Stomach (tissue), 9 donors: Measurements from ENCODE around the gene PTGS1. TPM values are rescaled to one million over a fixed set of nuclear protein-coding genes. Genes with fewer than 3 reads are reported as not detected.

Experiments
- DNase-seq, 2 donors: peaks; one replicate each; pipeline versions ENCODE4 v3.0.0 to v3.0.0-alpha.2; 2013 to 2019
- H3K27ac ChIP-seq, 5 donors: fragments of 200-600 bp in 4 of 5; sonication (generic) in 4 of 5; one replicate each; pipeline ENCODE4 v1.5.1; 2013 to 2019; ENCODE audit warnings: mild to moderate bottlenecking in 1 of 5, moderate library complexity in 1 of 5
- H3K27me3 ChIP-seq, 3 donors: fragments of 200-600 bp; sonication (generic); one replicate each; pipeline ENCODE4 v1.5.1; 2017 to 2019; ENCODE audit warnings: mixed run types in 1 of 3
- H3K36me3 ChIP-seq, 4 donors: fragments of 200-600 bp; sonication (generic); 1 replicate in 3 of 4; 2 replicates in 1 of 4; pipeline ENCODE4 v1.5.1; 2016 to 2019
- H3K4me1 ChIP-seq, 4 donors: fragments of 200-600 bp; sonication (generic); one replicate each; pipeline ENCODE4 v1.5.1; 2016 to 2019
- H3K4me3 ChIP-seq, 4 donors: fragments of 200-600 bp; sonication (generic) in 3 of 4; one replicate each; pipeline ENCODE4 v1.5.1; 2016 to 2019; ENCODE audit warnings: mild to moderate bottlenecking in 1 of 4
- H3K9me3 ChIP-seq, 4 donors: fragments of 200-600 bp; sonication (generic); one replicate each; pipeline ENCODE4 v1.5.1; 2016 to 2019
- CTCF ChIP-seq, 7 experiments: fragments of 450-650 bp in 4 of 7; fragments of 200-600 bp in 3 of 7; sonication (generic) in 3 of 7; IDR thresholded peaks; one replicate each; pipeline ENCODE4 v1.5.1; 2016 to 2019; ENCODE audit warnings: antibody characterized with exemption in 7 of 7, control low read depth in 2 of 7, mild to moderate bottlenecking in 1 of 7
- EP300 ChIP-seq: sonication (generic); formaldehyde crosslinking; IDR thresholded peaks from one replicate; pipeline ENCODE4 v1.6.1; 2017; ENCODE audit warnings: antibody characterized with exemption
- POLR2A ChIP-seq, 4 donors: fragments of 450-650 bp; IDR thresholded peaks; one replicate each; pipeline ENCODE4 v1.6.1; 2016; ENCODE audit warnings: antibody characterized with exemption in 4 of 4, control low read depth in 2 of 4, mild to moderate bottlenecking in 1 of 4, moderate library complexity in 1 of 4
- POLR2AphosphoS5 ChIP-seq, 3 donors: sonication (generic); formaldehyde crosslinking; IDR thresholded peaks; one replicate each; pipeline ENCODE4 v1.6.1; 2016; ENCODE audit warnings: antibody characterized with exemption in 3 of 3
- WGBS, 5 donors: extraction: QIAGEN DNeasy Blood & Tissue Kit in 3 of 5; methylation state at CpG; one replicate each; pipeline versions ENCODE4 v1.1.5 to v1.1.7; 2013 to 2018; 5-methylcytosine and 5-hydroxymethylcytosine counted together
- intact Hi-C: fragments of 100-400 bp; cut with DNase I; formaldehyde crosslinking; loops from one replicate; pipeline ENCODE4 v1.15.1; 2023; ENCODE audit warnings: low total_unique reads
- polyA plus RNA-seq, 3 donors: library from polyadenylated mRNA; stranded (reverse); fragments of 200-250 nt; gene quantifications; one replicate each; pipeline ENCODE4 v1.2.3, GENCODE V29; 2013
- small RNA-seq, 4 donors: library from RNA; depleted of rRNA; stranded (forward); fragments of <200 nt; gene quantifications; one replicate each; pipeline ENCODE3, GENCODE V24; 2016
- total RNA-seq, 5 donors: library from RNA; depleted of rRNA; stranded (reverse); fragments of >200 nt; gene quantifications; one replicate each; pipeline versions ENCODE4 v1.1.0 to v1.2.3, GENCODE V29; 2014 to 2016
- donor health status: healthy with polysubstance abuse.
- donor health status: Bipolar disorder and iron deficiency.
- donor health status: healthy.

The PTGS1 gene
- total and polyA plus RNA-seq, 8 donors: 6.4 to 49.6 (median 15.1) TPM

DNA sequence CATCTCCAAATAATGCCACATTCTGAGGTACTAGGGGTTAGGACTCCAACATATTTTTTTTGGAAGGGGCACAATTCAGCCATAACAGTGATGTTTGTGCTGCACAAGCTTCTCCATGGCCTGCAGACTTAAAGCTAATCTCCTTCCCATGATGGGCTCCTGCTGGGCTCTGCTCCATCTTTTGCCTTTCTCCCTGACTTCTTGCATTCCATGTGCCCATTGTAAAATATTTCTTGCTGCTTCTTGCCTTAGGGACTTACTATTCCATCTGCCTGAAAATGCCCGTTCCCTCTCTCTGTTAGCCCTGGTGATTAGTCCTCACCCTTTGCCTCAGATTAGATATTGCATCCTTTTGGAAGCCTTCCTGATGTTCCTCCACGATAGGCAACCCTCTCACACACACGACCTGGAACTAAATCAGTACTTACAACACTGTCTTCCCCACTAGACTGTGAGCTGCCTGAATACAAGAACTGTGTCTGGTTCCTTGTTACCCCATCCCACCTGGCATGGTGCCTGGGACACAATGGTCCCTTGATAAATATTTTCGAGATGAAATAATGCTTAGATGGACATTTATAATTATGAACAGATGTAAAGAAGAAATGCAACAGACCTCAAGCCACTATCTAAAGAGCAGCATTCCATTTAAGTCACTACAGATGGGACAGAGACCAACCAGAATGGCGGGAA lies 73.4 kb downstream of the PTGS1 start:
- H3K27ac ChIP-seq: peak overlapping the region in 4 of 5 donors; percentile 8 to 67 (median 52)
- peaks cover 0 to 18% (median 9%) of the 10 kb centered on the region in 4 donors for H3K4me1 ChIP-seq
- 54 to 63% (median 60%) methylated on average over 5 of the region's 5 CpGs for WGBS, 5 donors
- intact Hi-C loops: loop anchor here (10.0 kb wide), 1 partner anchor 319 kb away; no protein-coding TSS in a partner anchor
- TF ChIP-seq POLR2A (IDR thresholded peaks at IDR 0.05): no peak
- no peak for TF ChIP-seq CTCF (IDR thresholded peaks at IDR 0.05)
- TF ChIP-seq EP300: no peak
- TF ChIP-seq POLR2AphosphoS5 (IDR thresholded peaks at IDR 0.05): no peak
- no peaks in the 10 kb centered on the region for H3K36me3 ChIP-seq
- H3K4me3 ChIP-seq: no peak overlapping the region
- peak in 1 of 2 donors; percentile 35 for DNase-seq
- no peaks in the 10 kb centered on the region for H3K27me3 ChIP-seq
- H3K9me3 ChIP-seq: peaks cover 0 to 11% (median 0%) of the 10 kb centered on the region in 4 donors

Small RNAs within 50 kb of the gene (small RNA-seq; reads per million reads assigned to genes)
- gene AL162424.1: 0 reads per million in 4 donors

Other genes starting within 250 kb of the PTGS1 start
- 10 to 100 TPM; 10.5 to 75.5 (median 30.1) TPM for gene NDUFA8, start 211.2 kb upstream of the PTGS1 start, total RNA-seq
- 100 to 1,000 TPM in 2 of 3 donors, 10 to 100 TPM in 1; 84.6 to 130 (median 112) TPM for gene NDUFA8, start 211.2 kb upstream of the PTGS1 start, polyA plus RNA-seq
- 10 to 100 TPM in 2 of 5 donors, not detected in 3; 13.6 to 80.4 TPM for gene MORN5, start 211.1 kb upstream of the PTGS1 start, total RNA-seq
- gene MORN5, start 211.1 kb upstream of the PTGS1 start, polyA plus RNA-seq: 1 to 10 TPM in 1 of 3 donors, not detected in 2; 3.3 TPM
- 10 to 100 TPM in 1 of 5 donors, 1 to 10 TPM in 3, under 1 TPM in 1; 0.29 to 46.4 (median 4.6) TPM for gene LHX6, start 142.1 kb upstream of the PTGS1 start, total RNA-seq
- 1 to 10 TPM in 2 of 3 donors, under 1 TPM in 1; 0.92 to 1.3 (median 1.1) TPM for gene LHX6, start 142.1 kb upstream of the PTGS1 start, polyA plus RNA-seq
- 10 to 100 TPM in 1 of 5 donors, 1 to 10 TPM in 4; 1.8 to 13.6 (median 6.4) TPM for gene RBM18, start 106.2 kb upstream of the PTGS1 start, total RNA-seq
- 1 to 10 TPM; 6.0 to 9.4 (median 8.6) TPM for gene RBM18, start 106.2 kb upstream of the PTGS1 start, polyA plus RNA-seq
- gene MRRF, start 106.1 kb upstream of the PTGS1 start, total RNA-seq: 10 to 100 TPM in 4 of 5 donors, 1 to 10 TPM in 1; 7.1 to 98.6 (median 38.7) TPM
- 10 to 100 TPM; 21.8 to 31.0 (median 21.8) TPM for gene MRRF, start 106.1 kb upstream of the PTGS1 start, polyA plus RNA-seq
- not detected for gene OR1J1, start 106.9 kb downstream of the PTGS1 start, total RNA-seq
- gene OR1J1, start 106.9 kb downstream of the PTGS1 start, polyA plus RNA-seq: not detected
- 1 to 10 TPM in 1 of 5 donors, not detected in 4; 6.4 TPM for gene OR1J2, start 139.8 kb downstream of the PTGS1 start, total RNA-seq
- not detected for gene OR1J2, start 139.8 kb downstream of the PTGS1 start, polyA plus RNA-seq
- 1 to 10 TPM in 1 of 5 donors, not detected in 4; 3.3 TPM for gene OR1J4, start 148.1 kb downstream of the PTGS1 start, total RNA-seq
- gene OR1J4, start 148.1 kb downstream of the PTGS1 start, polyA plus RNA-seq: not detected
- not detected for gene OR1N1, start 156.3 kb downstream of the PTGS1 start, total RNA-seq
- not detected for gene OR1N1, start 156.3 kb downstream of the PTGS1 start, polyA plus RNA-seq
- gene OR1N2, start 182.1 kb downstream of the PTGS1 start, total RNA-seq: not detected
- not detected for gene OR1N2, start 182.1 kb downstream of the PTGS1 start, polyA plus RNA-seq
- under 1 TPM in 1 of 5 donors, not detected in 4; 0.55 TPM for gene OR1L8, start 212.4 kb downstream of the PTGS1 start, total RNA-seq
- not detected for gene OR1L8, start 212.4 kb downstream of the PTGS1 start, polyA plus RNA-seq
- gene OR1Q1, start 243.7 kb downstream of the PTGS1 start, total RNA-seq: not detected
- gene OR1Q1, start 243.7 kb downstream of the PTGS1 start, polyA plus RNA-seq: not detected